ENCODE results near the gene CAMTA1. TPM values are rescaled to one million over a fixed set of nuclear protein-coding genes. Genes with fewer than 3 reads are reported as not detected.

Gene CAMTA1
- polyA plus RNA-seq, 1 of the 3 experiments (the other 2 are of a cell fraction), result 63.1 TPM

- H3K27ac ChIP-seq (ENCODE audit: low read depth in 2 of 2, low read length in 1 of 2), result peak overlapping the region in 1 of 2 experiments; percentile 81; a peak in 2 of 4 replicates
- ChIA-PET CTCF (interaction anchor here (0.6 to 2.2 kb wide), 6 partner anchors 18 to 191 kb away, joined by 3 to 6 read pairs (median 6); no protein-coding TSS in a partner anchor), POLR2A (interaction anchor here (1.3 to 1.9 kb wide), 2 partner anchors 20 to 22 kb away, joined by 3 to 5 read pairs; no protein-coding TSS in a partner anchor)
- no peak overlapping the region for H3K9ac ChIP-seq
- no peak for DNase-seq
- H3K36me3 ChIP-seq (replicated peaks in 1 of 2; ENCODE audit: control insufficient read depth in 1 of 2, insufficient read depth in 2 of 2, low read length in 1 of 2), result no peaks in the 10 kb centered on the region
- TF ChIP-seq RAD21 (IDR thresholded peaks at IDR 0.05; ENCODE audit: low read length), result no peak
- no peak for TF ChIP-seq TCF12 (IDR thresholded peaks at IDR 0.05)
- TF ChIP-seq CHD2 (IDR thresholded peaks at IDR 0.05; ENCODE audit: low read length, partially characterized antibody), result no peak
- TF ChIP-seq IRF3 (IDR thresholded peaks at IDR 0.05; ENCODE audit: low read depth, low read length), result no peak
- TF ChIP-seq RXRA (IDR thresholded peaks at IDR 0.05; ENCODE audit: borderline replicate concordance, low read depth), result no peak
- TF ChIP-seq ELF1 (IDR thresholded peaks at IDR 0.05), result no peak
- no peak for TF ChIP-seq FOXM1 (IDR thresholded peaks at IDR 0.05; ENCODE audit: low read depth)
- no peak for TF ChIP-seq EZH2phosphoT487 (IDR thresholded peaks at IDR 0.05; ENCODE audit: borderline replicate concordance, low read depth)
- TF ChIP-seq USF2 (IDR thresholded peaks at IDR 0.05; ENCODE audit: borderline replicate concordance, low read depth, low read length), result no peak
- no peak for TF ChIP-seq FOXJ3 (CRISPR knock-in tag; IDR thresholded peaks at IDR 0.05)
- TF ChIP-seq RFX5 (IDR thresholded peaks at IDR 0.05; ENCODE audit: low read length), result no peak
- TF ChIP-seq USF1 (IDR thresholded peaks at IDR 0.05; ENCODE audit: borderline replicate concordance, low read depth), result no peak
- no peak for TF ChIP-seq GATA2 (CRISPR knock-in tag; IDR thresholded peaks at IDR 0.05)
- TF ChIP-seq REST (IDR thresholded peaks at IDR 0.05; ENCODE audit: low read depth, low read length), result no peak
- H3K4me1 ChIP-seq (ENCODE audit: control insufficient read depth in 1 of 2, insufficient read depth in 2 of 2, low read depth in 1 of 2, low read length in 1 of 2), result peaks cover 0 to 63% of the 10 kb centered on the region in 2 experiments; a peak in 2 of 4 replicates
- no peaks in the 10 kb centered on the region for H3K9me3 ChIP-seq
- 82% methylated on average over 11 of the region's 17 CpGs for WGBS (ENCODE audit: low lambda C conversion rate)
- H3K9me2 ChIP-seq, result no peaks in the 10 kb centered on the region
- no peak overlapping the region for H2AFZ ChIP-seq (ENCODE audit: low read depth)
- no peaks in the 10 kb centered on the region for H3K79me2 ChIP-seq (ENCODE audit: insufficient read depth)
- H3K4me2 ChIP-seq, result no peak overlapping the region
- no peaks in the 10 kb centered on the region for H4K20me1 ChIP-seq (ENCODE audit: insufficient read depth)
- H3F3A ChIP-seq (replicated peaks; ENCODE audit: insufficient read depth), result no peaks in the 10 kb centered on the region
- no peaks in the 10 kb centered on the region for H3K27me3 ChIP-seq (ENCODE audit: insufficient read depth)
- no peak overlapping the region for H3K4me3 ChIP-seq (ENCODE audit: low read depth in 2 of 2, low read length in 1 of 2)
Measured at GRCh38 chr1:7456722-7457082, 671.4 kb downstream of the CAMTA1 start.
